ENCODE results near the gene PPIF. TPM values are rescaled to one million over a fixed set of nuclear protein-coding genes. Genes with fewer than 3 reads are reported as not detected.

Gene PPIF
- total and polyA plus RNA-seq, 4 donors = 22.2 to 84.3 (median 60.0) TPM

DNA sequence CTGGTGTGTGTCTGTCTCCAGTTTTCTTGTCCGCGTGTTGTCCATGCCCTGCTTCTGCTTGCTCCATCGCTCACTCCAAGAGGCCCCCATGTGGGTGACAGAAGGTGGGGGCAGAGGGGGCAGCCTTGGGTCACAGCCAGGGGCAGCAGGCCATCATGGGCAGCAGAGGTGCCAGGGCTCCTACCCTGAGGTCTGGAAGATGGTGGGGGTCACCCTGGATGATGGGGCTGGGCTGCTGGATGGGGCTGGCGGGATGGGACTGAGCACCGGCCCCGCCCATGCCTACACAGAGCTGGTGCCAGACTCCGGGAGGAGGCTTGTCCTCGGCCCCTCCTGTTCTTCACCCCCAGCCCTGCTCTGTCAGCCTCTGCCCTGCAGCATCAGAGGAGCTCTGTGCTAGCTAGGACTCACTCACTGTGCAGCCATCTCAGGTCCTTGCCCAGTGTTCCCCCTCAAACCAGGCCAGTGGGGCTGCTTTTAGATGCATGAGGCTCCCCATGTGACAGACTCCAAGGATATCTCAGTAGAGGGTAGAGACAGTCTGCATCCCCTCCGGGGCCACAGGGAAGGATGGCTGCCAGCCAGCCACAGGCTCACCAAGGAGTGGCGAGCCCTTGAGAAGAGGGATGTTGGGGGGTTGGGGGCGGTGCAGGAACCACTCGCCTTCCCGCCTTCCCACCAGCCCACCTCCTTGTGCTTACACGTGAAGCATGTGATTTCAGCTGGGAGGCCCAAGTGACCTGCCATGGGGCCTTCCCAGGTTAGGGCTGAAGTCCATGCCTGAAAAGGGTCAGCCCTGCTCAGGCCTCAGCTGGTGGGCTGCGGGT is 35.5 kb upstream of the PPIF start (continued):
- TF ChIP-seq REST (IDR thresholded peaks at IDR 0.05) = no peak

- Histone ChIP-seq H3K27me3 (ENCODE audit: control insufficient read depth in 4 of 4, insufficient read depth in 4 of 4, low read length in 3 of 4) (no peaks in the 10 kb centered on the region), H3K4me1 (ENCODE audit: control insufficient read depth in 4 of 4, insufficient read depth in 4 of 4, low read length in 3 of 4) (no peaks in the 10 kb centered on the region), H3K27ac (ENCODE audit: low read depth in 1 of 2, low read length in 2 of 2) (no peak overlapping the region), H3K36me3 (ENCODE audit: control insufficient read depth in 4 of 4, insufficient read depth in 3 of 4, low read depth in 1 of 4, low read length in 3 of 4) (peaks cover 8 to 49% (median 19%) of the 10 kb centered on the region in 4 donors), H3K4me3 (ENCODE audit: low read depth in 1 of 3, low read length in 3 of 3) (no peak overlapping the region), H3K9ac (ENCODE audit: low read depth in 1 of 2, low read length in 2 of 2) (no peak overlapping the region), H3K9me3 (ENCODE audit: control insufficient read depth in 4 of 4, low read length in 3 of 4) (no peaks in the 10 kb centered on the region)
- DNase-seq (ENCODE audit: low spot score) = no peak
- 93% methylated on average over 22 of the region's 22 CpGs for WGBS
- no peak for TF ChIP-seq ATF3 (IDR thresholded peaks at IDR 0.05)
- no peak for TF ChIP-seq JUND (IDR thresholded peaks at IDR 0.05)
- no peak for TF ChIP-seq HNF4A (conservative IDR thresholded peaks at IDR 0.05)
- TF ChIP-seq GABPA (IDR thresholded peaks at IDR 0.05 in 1 of 2, conservative IDR thresholded peaks at IDR 0.05 in 1 of 2) = no peak
- no peak for TF ChIP-seq ZBTB33 (IDR thresholded peaks at IDR 0.05)
- no peak for TF ChIP-seq EGR1 (IDR thresholded peaks at IDR 0.05; ENCODE audit: low read depth in 2 of 2)
- no peak for TF ChIP-seq NR2F2 (IDR thresholded peaks at IDR 0.05)
Measured at GRCh38 chr10:79312601-79313187, 34.6 kb upstream of the PPIF start.

DNA sequence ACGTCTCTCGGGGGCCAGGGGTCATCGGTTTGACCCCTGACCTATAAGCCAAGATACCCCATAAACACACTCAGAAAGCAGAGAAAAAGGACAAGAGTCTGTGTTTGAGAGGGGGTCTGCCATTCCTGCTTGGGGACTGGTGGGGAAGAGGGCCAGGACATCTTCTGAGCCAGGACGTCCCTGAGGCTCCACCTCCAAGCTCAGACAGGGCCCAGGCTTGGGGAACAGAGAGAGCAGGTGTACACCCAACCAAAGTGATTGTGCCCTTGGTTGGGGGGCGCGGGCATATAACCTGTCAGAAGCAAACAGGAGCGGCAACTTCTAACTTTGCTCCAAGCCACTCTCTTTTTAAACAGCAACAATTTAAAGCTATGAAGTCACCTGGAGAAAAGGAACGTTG is 33.9 kb upstream of the PPIF start:
- Histone ChIP-seq H3K27me3 (ENCODE audit: control insufficient read depth in 4 of 4, insufficient read depth in 4 of 4, low read length in 3 of 4) (no peaks in the 10 kb centered on the region), H3K4me3 (ENCODE audit: low read depth in 1 of 3, low read length in 3 of 3) (no peak overlapping the region), H3K9ac (ENCODE audit: low read depth in 1 of 2, low read length in 2 of 2) (no peak overlapping the region), H3K4me1 (ENCODE audit: control insufficient read depth in 4 of 4, insufficient read depth in 4 of 4, low read length in 3 of 4) (no peaks in the 10 kb centered on the region), H3K27ac (ENCODE audit: low read depth in 1 of 2, low read length in 2 of 2) (no peak overlapping the region), H3K9me3 (ENCODE audit: control insufficient read depth in 4 of 4, low read length in 3 of 4) (no peaks in the 10 kb centered on the region), H3K36me3 (ENCODE audit: control insufficient read depth in 4 of 4, insufficient read depth in 3 of 4, low read depth in 1 of 4, low read length in 3 of 4) (peaks cover 3 to 43% (median 13%) of the 10 kb centered on the region in 4 donors)
- TF ChIP-seq FOXA1 (IDR thresholded peaks at IDR 0.05) = no peak
- TF ChIP-seq ZBTB33 (IDR thresholded peaks at IDR 0.05) = no peak
- no peak for TF ChIP-seq GABPA (IDR thresholded peaks at IDR 0.05 in 1 of 2, conservative IDR thresholded peaks at IDR 0.05 in 1 of 2)
- TF ChIP-seq ATF3 (IDR thresholded peaks at IDR 0.05) = no peak
- no peak for TF ChIP-seq YY1 (IDR thresholded peaks at IDR 0.05)
- no peak for TF ChIP-seq HNF4G (IDR thresholded peaks at IDR 0.05)
- no peak for TF ChIP-seq EGR1 (IDR thresholded peaks at IDR 0.05; ENCODE audit: low read depth in 2 of 2)
- no peak for TF ChIP-seq HNF4A (conservative IDR thresholded peaks at IDR 0.05)
- TF ChIP-seq NR2F2 (IDR thresholded peaks at IDR 0.05) = no peak
- no peak for TF ChIP-seq CTCF (IDR thresholded peaks at IDR 0.05; ENCODE audit: low read depth, low read length, missing input control)
- no peak for TF ChIP-seq RXRA (IDR thresholded peaks at IDR 0.05)
- DNase-seq (ENCODE audit: low spot score) = no peak
- WGBS = 88% methylated on average over 8 of the region's 8 CpGs
